ENCODE measurements around the gene FAM168A.
"Not testable (repeated sequence)": the region's sequence is repeated elsewhere in the genome, so short reads cannot be mapped to it uniquely, and the experiment has no call there.

The FAM168A gene

DNA sequence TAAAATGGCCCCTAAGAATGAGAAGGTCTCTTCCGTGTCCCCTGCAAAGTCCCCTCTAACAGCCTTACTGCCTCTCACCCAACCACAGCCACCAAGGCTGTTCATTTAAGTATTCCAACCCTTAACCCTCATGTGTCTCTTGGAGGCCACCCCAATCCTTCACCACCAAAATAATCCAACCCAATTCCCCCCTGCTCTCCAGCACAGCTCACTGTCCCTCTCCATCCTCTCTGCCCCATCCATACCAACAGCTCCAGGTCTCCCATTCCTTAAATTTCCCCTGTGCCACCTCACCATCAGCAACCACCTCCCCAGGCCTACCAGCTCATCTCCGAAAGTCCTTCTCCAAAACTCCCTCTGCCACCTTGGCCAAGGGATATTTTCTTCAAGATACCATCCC is 1.4 kb downstream of the FAM168A start:
- no peak for DNase-seq (ENCODE audit: low read depth, low spot score)

DNA sequence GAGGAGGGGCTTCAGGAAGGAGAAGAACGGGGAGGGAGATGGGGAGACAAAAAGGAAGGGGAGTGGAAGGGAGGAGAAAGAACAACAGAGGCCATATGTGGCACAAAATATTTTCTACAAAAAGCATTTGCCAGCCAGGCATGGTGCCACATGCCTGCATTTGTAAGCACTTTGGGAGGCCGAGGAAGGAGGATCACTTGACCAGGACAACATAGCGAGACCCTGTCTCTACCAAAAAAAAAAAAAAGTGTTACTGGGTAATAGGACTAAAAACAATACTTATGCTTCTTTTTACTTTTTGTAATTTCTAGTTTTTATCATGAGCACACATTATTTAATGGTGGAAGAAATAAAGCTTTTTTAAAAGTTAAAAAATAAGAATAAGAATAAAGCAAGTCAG is 5.3 kb downstream of the FAM168A start:
- no peak for DNase-seq (ENCODE audit: low read depth, low spot score)

GRCh38 chr11:73591743-73592142 is 6.2 kb downstream of the FAM168A start:
- no peak for DNase-seq (ENCODE audit: low read depth, low spot score)

DNA sequence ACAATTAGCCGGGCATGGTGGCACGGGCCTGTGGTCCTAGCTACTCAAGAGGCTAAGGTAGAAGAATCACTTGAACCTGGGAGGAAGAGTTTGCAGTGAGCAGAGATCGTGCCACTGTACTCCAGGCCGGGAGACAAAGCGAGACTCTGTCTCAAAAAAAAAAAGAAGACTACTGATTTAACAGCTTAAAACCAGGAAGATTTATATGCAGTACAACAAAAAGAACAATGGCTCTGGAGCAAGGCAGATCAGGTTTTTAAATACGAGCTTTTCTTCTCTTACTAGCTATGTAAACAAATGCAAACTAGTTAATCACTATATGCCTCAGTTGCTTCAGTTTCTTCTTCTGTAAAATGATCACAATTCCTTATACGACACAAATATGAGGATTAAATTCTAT is 6.9 kb downstream of the FAM168A start:
- no peak for DNase-seq (ENCODE audit: low read depth, low spot score)

GRCh38 chr11:73586791-73587190 is 11.1 kb downstream of the FAM168A start:
- DNase-seq (ENCODE audit: low read depth, low spot score), result no peak

- no peak for DNase-seq (ENCODE audit: low read depth, low spot score)
These were observed 11.9 kb downstream of the FAM168A start for GRCh38 chr11:73585834-73586575.

- DNase-seq (ENCODE audit: low read depth, low spot score), result no peak
These were observed 13.1 kb downstream of the FAM168A start for GRCh38 chr11:73584831-73585230.

- DNase-seq (ENCODE audit: low read depth, low spot score), result no peak
These were observed 15.3 kb downstream of the FAM168A start for GRCh38 chr11:73582653-73583052.

DNA sequence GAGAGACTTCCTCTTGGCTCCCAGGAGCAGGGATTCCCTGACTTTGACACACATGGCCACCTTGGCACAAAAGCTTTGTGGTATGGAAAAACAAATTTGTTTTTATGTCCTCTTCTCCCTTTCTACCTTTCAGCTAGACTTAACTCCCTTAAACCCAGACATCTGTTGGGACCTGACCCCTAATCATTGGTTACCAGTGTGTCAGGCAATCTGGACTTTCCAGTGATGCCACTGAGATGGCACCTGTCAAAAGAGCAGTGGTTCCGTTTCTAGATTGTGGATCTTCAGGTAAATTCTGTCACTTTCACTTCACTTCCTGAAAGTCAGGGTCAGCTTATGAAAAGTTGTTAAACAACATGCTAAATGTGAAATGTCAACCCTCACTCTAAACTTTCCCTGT is 17.2 kb downstream of the FAM168A start:
- not testable (repeated sequence) for DNase-seq (ENCODE audit: low read depth, low spot score)

- no peak for DNase-seq (ENCODE audit: low read depth, low spot score)
These were observed 18.1 kb downstream of the FAM168A start for GRCh38 chr11:73579641-73580434.

DNA sequence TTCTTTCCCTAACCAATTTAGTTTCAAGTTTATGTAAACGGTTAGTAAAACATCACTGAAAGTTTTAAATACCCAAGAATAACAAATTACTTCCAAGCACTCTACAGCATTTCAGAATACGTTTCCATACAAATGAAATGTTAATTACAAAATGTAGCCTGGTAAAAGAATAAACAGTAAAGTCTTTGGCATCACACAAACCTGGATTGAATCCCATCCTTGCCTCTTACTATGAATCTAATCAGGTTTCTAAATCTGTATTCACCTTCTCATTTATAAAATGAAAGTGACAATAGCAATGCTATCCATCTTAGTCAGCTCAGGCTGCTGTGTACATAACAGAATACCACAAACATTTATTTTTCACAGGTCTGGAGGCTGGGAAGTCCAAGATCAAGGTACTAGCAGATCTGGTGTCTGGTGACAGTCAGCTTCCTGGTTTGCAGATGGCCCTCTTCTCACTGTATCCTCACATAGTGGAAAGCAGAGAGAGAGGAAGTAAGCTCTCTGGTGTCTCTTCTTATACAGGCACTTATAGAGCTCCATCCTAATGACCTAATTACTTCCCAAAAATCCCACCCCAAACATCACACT is 19.2 kb downstream of the FAM168A start:
- DNase-seq (ENCODE audit: low read depth, low spot score), result no peak

DNA sequence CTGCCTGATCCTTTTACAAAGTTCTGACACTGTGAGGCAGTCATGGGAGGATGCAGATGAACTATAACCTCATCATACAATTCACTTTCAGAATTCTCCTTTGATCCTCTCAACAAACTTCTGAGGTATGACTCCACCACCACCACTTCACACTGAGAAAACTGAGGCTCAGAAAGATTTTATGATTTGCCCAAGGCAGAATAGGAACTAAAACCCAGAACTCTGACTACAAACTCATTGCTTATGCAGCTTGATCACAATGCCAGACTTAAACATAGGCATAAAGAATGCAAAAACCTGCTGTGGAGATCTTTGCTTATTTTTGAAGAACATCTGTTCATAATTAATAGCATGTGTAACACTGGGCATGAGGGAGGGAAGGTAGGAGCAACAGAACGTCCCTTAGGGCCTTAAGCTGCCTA is 20.4 kb downstream of the FAM168A start:
- no peak for DNase-seq (ENCODE audit: low read depth, low spot score)

DNA sequence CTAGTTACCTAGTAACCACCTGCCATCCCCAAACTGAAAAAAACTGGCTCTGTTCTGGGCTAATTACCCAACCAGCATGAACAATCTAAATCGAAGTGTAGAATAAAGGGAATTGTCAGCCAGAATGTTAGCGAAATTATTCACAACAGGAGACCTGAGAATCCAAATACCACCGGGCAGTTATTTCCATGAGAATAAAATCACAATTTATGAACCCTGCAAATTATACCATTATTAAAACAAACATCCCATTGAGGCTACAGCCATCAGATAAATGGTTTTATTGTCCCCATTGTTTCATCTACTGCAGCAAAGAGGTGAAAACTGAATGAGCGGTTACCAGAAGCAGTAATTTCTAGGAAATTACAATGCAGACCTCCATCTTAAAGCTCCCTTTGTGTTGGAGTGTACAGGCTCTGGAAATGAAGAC is 21.7 kb downstream of the FAM168A start:
- DNase-seq (ENCODE audit: low read depth, low spot score), result no peak

DNA sequence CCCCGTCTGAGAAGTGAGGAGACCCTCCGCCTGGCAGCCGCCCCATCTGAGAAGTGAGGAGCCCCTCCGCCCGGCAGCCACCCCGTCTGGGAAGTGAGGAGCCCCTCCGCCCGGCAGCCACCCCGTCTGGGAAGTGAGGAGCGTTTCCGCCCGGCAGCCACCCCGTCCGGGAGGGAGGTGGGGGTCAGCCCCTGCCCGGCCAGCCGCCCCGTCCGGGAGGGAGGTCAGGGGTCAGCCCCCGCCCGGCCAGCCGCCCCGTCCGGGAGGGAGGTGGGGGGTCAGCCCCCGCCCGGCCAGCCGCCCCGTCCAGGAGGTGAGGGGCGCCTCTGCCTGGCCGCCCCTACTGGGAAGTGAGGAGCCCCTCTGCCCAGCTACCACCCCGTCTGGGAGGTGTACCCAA is 25.9 kb downstream of the FAM168A start:
- not testable (repeated sequence) for DNase-seq (ENCODE audit: low read depth, low spot score)

DNA sequence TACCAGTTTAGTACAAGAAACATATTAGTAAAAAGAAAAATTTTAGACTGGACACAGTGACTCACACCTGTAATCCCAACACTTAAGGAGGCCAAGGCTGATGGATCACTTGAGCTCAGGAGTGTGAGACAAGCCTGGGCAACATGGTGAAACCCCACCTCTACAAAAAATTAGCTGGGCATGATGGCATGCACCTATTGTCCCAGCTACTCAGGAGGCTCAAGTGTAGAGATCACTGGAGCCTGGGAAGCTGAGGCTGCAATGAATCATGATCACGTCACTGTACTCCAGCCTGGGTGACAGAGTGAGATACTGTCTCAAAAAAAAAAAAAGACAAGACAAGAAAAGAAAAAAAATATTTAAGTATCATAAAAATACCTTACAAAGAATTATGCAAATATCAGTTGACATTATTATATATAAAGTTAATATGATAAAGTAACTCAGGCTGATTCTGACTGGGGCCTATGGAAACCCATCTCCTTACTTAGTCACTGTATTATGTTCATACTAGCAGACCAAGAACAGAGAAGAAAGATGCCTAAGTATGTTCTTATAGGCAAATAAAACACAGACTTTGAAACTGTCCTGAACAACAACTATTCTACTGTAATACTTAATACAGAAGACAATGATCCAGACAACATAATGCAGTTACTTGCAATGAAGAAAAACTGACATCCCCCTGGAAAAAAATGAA is 27.3 kb downstream of the FAM168A start:
- DNase-seq (ENCODE audit: low read depth, low spot score), result no peak

DNA sequence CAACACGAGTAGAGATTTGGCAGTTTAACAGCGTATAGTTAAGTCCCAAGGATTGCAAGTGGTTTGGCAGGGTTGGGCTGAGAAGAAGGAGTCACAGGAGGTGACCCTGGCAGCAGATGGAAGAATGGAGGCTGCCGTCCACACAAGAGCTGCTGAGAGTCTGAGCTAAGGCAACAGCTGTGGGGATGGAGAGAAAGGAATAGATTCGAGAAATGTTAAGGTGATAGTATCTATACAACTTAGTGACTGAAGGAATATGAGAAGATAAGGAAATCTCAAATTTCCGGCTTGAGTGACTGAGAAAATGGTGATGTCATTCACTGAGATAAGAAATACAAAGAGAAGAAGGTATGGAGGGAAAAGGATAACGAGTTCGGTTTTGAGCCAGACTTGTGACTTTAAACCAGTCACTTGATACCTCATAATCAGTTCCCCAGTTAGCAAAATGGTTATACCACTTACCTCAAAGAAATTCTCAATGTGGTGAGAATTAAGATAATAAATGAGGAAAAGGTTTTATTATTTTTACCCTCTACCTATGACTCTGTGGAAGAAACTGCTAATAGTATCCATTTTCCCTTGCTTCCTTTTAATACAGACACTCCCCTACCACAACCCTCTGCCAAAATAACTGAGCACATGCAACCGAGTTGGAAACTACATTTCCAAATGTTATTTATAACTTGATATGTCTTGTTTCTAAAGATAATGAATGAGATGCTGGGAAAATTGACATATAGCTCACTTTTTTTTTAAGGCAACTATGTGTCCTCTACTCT is 30.7 kb downstream of the FAM168A start:
- no peak for DNase-seq (ENCODE audit: low read depth, low spot score)

- DNase-seq (ENCODE audit: low read depth, low spot score), result no peak
These were observed 31.5 kb downstream of the FAM168A start for GRCh38 chr11:73566422-73566821.

DNA sequence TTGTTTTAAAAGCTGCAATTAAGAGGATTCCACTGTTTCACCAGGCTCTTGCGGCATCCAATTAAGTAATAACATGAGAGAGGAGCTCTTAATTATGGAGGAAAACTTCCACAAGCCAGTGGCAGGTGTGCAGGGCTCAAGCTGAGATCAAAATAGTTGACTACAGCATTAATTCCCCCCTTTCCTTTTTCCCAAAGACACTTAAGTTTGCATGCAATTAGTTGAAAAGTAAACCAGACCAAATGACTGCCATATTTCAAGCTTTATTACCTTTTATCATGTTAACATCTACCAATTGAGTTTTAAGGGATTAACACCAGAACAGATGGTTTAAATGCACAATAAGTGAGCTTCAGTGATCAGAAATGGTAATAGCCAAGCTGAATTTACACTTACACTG is 32.1 kb downstream of the FAM168A start:
- no peak for DNase-seq (ENCODE audit: low read depth, low spot score)

- DNase-seq (ENCODE audit: low read depth, low spot score), result no peak
These were observed 33.0 kb downstream of the FAM168A start for GRCh38 chr11:73564903-73565302.

DNA sequence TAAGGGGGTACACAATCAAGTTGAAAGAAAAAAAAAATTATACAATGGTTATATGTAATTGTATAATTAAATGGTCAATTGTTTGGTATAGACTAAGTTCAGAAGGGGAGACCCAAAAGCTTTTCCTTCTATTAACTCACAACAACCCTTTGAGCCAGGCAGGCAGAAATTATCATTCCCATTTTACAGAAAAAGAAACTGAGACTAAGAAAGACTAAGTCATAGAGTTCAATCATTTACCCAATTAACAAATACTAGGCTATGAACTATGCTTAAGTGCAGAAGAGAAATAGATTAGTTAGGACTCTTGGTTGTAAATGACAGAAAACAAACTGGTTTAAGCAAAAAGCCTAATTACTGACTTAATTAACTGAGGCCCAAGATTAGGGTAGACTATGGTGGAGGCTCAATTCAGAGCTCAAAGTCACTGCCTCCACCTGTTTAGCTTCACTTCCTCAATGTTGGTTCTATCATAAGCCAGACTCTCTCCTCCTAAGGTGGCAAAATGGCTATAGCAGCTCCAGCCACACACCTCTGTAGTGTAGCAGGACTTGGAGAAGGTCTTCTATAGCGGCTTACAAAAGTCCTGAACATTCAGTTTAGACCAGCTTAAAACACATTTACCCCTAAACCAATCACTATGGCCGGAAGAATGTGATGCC is 34.2 kb downstream of the FAM168A start:
- no peak for DNase-seq (ENCODE audit: low read depth, low spot score)

DNA sequence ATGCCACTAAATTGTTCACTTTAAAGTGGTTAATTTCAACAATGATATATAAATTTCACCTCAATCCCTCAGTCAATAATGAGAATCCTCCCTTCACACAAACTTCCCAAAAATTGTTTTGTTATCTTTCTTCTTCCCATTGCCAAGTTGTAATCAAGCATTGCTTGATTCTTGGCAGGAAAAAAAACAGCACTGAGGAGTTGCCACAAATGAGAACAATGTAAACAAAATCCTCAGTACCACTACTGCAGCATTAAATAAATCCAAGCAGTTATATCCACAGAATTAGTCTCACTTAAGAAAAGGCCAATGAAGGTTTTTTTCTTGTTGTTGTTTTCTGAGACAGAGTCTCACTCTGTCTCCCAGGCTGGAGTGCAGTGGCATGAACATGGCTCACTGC is 38.2 kb downstream of the FAM168A start:
- no peak for DNase-seq (ENCODE audit: low read depth, low spot score)
